Upper lobe of left lung (tissue), 6 donors: ENCODE results near the gene KLC1. TPM values are rescaled to one million over a fixed set of nuclear protein-coding genes. Genes with fewer than 3 reads are reported as not detected.

Source experiments
- ATAC-seq, 2 donors: fragments of 200-7000 bp; cut with Tn5 transposase; one replicate each; pipeline ENCODE4 v1.9.1; 2022; ENCODE audit warnings: mild to moderate bottlenecking in 2 of 2, moderate library complexity in 2 of 2; ENCODE audit not compliant: low FRiP score in 2 of 2
- DNase-seq, 2 donors: peaks; one replicate each; pipeline ENCODE4 v3.0.0-alpha.2; 2019 to 2020
- H3K27ac ChIP-seq, 4 donors: fragments of 200-600 bp; sonication (generic); one replicate each; pipeline ENCODE4 v1.5.1; 2016 to 2019
- H3K27me3 ChIP-seq, 4 donors: fragments of 200-600 bp; sonication (generic); one replicate each; pipeline ENCODE4 v1.5.1; 2017 to 2019
- H3K36me3 ChIP-seq, 4 donors: fragments of 200-600 bp; sonication (generic); one replicate each; pipeline ENCODE4 v1.5.1; 2016 to 2019
- H3K4me1 ChIP-seq, 4 donors: fragments of 200-600 bp; sonication (generic); one replicate each; pipeline ENCODE4 v1.5.1; 2018 to 2019
- H3K4me3 ChIP-seq, 4 donors: fragments of 200-600 bp; sonication (generic); one replicate each; pipeline ENCODE4 v1.5.1; 2017 to 2019; ENCODE audit warnings: mild to moderate bottlenecking in 2 of 4, moderate library complexity in 1 of 4
- H3K9me3 ChIP-seq, 4 donors: fragments of 200-600 bp; sonication (generic); one replicate each; pipeline ENCODE4 v1.5.1; 2018 to 2019
- CTCF ChIP-seq, 6 experiments: fragments of 450-650 bp in 4 of 6; fragments of 200-600 bp in 2 of 6; sonication (generic) in 2 of 6; IDR thresholded peaks; one replicate each; pipeline ENCODE4 v1.5.1; 2016 to 2019; ENCODE audit warnings: antibody characterized with exemption in 6 of 6
- EP300 ChIP-seq, 4 donors: sonication (generic); formaldehyde crosslinking; IDR thresholded peaks; one replicate each; pipeline ENCODE4 v1.5.1; 2017; ENCODE audit warnings: antibody characterized with exemption in 4 of 4, control low read depth in 2 of 4
- POLR2A ChIP-seq, 4 donors: fragments of 450-650 bp; IDR thresholded peaks; one replicate each; pipeline ENCODE4 v1.5.1; 2016 to 2017; ENCODE audit warnings: antibody characterized with exemption in 4 of 4, mild to moderate bottlenecking in 2 of 4
- POLR2AphosphoS5 ChIP-seq, 2 donors: sonication (generic); formaldehyde crosslinking; IDR thresholded peaks; one replicate each; pipeline ENCODE4 v1.5.1; 2017; ENCODE audit warnings: antibody characterized with exemption in 2 of 2
- WGBS, 2 donors: methylation state at CpG; one replicate each; pipeline ENCODE4 v1.1.5; 2017 to 2018; 5-methylcytosine and 5-hydroxymethylcytosine counted together
- total RNA-seq, 6 donors: library from RNA; depleted of rRNA in 4 of 6; stranded (reverse); fragments of >200 nt in 4 of 6; gene quantifications; one replicate each; pipeline versions ENCODE4 v1.1.0 to v1.2.1, GENCODE V29; 2016 to 2021
- donor health status: DM: no; HTN: no; CAD: no; lungs with moderate emphysema.
- donor health status: DM: no; HTN: yes; CAD: no; lungs with severe emphysema.

The KLC1 gene
- total RNA-seq, 6 donors from 2014 or later: 175 to 614 (median 267) TPM

GRCh38 chr14:103633391-103633790 lies 4.4 kb downstream of the KLC1 start:
- no peak overlapping the region for H3K4me3 ChIP-seq
- no peak for DNase-seq
- H3K4me1 ChIP-seq: peaks cover 54 to 78% (median 59%) of the 10 kb centered on the region in 4 donors
- H3K27ac ChIP-seq: peak overlapping the region in 2 of 4 donors; percentile 27 to 30
- no peaks in the 10 kb centered on the region for H3K9me3 ChIP-seq
- WGBS, 2 donors: 67 to 90% methylated on average over 1 of the region's 1 CpG
- H3K36me3 ChIP-seq: peaks cover 0 to 29% (median 0%) of the 10 kb centered on the region in 4 donors
- no peak for TF ChIP-seq EP300 (IDR thresholded peaks at IDR 0.05)
- no peak for TF ChIP-seq CTCF (IDR thresholded peaks at IDR 0.05)
- TF ChIP-seq POLR2A (IDR thresholded peaks at IDR 0.05): no peak
- no peak for TF ChIP-seq POLR2AphosphoS5 (IDR thresholded peaks at IDR 0.05)
- ATAC-seq: no peak
- H3K27me3 ChIP-seq: no peaks in the 10 kb centered on the region

GRCh38 chr14:103634156-103634555 lies 5.1 kb downstream of the KLC1 start:
- no peaks in the 10 kb centered on the region for H3K9me3 ChIP-seq
- TF ChIP-seq EP300 (IDR thresholded peaks at IDR 0.05) (no peak), POLR2A (IDR thresholded peaks at IDR 0.05) (no peak), CTCF (IDR thresholded peaks at IDR 0.05) (no peak)
- H3K27ac ChIP-seq: peak overlapping the region in 2 of 4 donors; percentile 17 to 36
- no peak overlapping the region for H3K4me3 ChIP-seq
- 72 to 73% methylated on average over 4 of the region's 4 CpGs for WGBS, 2 donors
- no peak for ATAC-seq
- H3K4me1 ChIP-seq: peaks cover 55 to 74% (median 61%) of the 10 kb centered on the region in 4 donors
- H3K27me3 ChIP-seq: no peaks in the 10 kb centered on the region
- no peak for DNase-seq
- H3K36me3 ChIP-seq: peaks cover 0 to 30% (median 0%) of the 10 kb centered on the region in 4 donors

- WGBS, 2 donors: 90 to 93% methylated on average over 3 of the region's 3 CpGs
- ATAC-seq (peak in 1 of 2 donors; percentile 72), DNase-seq (no peak)
- Histone ChIP-seq H3K36me3 (peaks cover 0 to 20% (median 0%) of the 10 kb centered on the region in 4 donors), H3K4me3 (no peak overlapping the region), H3K27ac (no peak overlapping the region), H3K4me1 (peaks cover 31 to 60% (median 39%) of the 10 kb centered on the region in 4 donors), H3K27me3 (no peaks in the 10 kb centered on the region), H3K9me3 (no peaks in the 10 kb centered on the region)
- TF ChIP-seq EP300 (IDR thresholded peaks at IDR 0.05): no peak
- no peak for TF ChIP-seq POLR2A (IDR thresholded peaks at IDR 0.05)
- TF ChIP-seq POLR2AphosphoS5 (IDR thresholded peaks at IDR 0.05): no peak
- no peak for TF ChIP-seq CTCF (IDR thresholded peaks at IDR 0.05)
Observed at GRCh38 chr14:103638594-103638993, 9.6 kb downstream of the KLC1 start.

GRCh38 chr14:103641161-103641560 lies 12.2 kb downstream of the KLC1 start:
- TF ChIP-seq POLR2A (IDR thresholded peaks at IDR 0.05) (no peak), POLR2AphosphoS5 (IDR thresholded peaks at IDR 0.05) (no peak), CTCF (IDR thresholded peaks at IDR 0.05) (no peak), EP300 (IDR thresholded peaks at IDR 0.05) (no peak)
- H3K36me3 ChIP-seq: peaks cover 0 to 13% (median 0%) of the 10 kb centered on the region in 4 donors
- no peak overlapping the region for H3K4me3 ChIP-seq
- DNase-seq: no peak
- peaks cover 10 to 48% (median 35%) of the 10 kb centered on the region in 4 donors for H3K4me1 ChIP-seq
- ATAC-seq: no peak
- no peaks in the 10 kb centered on the region for H3K9me3 ChIP-seq
- no peak overlapping the region for H3K27ac ChIP-seq
- no peaks in the 10 kb centered on the region for H3K27me3 ChIP-seq
- WGBS, 2 donors: 78 to 88% methylated on average over 4 of the region's 4 CpGs

GRCh38 chr14:103646189-103646588 lies 17.2 kb downstream of the KLC1 start:
- TF ChIP-seq POLR2A (IDR thresholded peaks at IDR 0.05): no peak
- no peak for TF ChIP-seq CTCF (IDR thresholded peaks at IDR 0.05)
- no peak for TF ChIP-seq POLR2AphosphoS5 (IDR thresholded peaks at IDR 0.05)
- no peak for TF ChIP-seq EP300 (IDR thresholded peaks at IDR 0.05)
- H3K27ac ChIP-seq: no peak overlapping the region
- peaks cover 2 to 36% (median 17%) of the 10 kb centered on the region in 4 donors for H3K4me1 ChIP-seq
- ATAC-seq (no peak), DNase-seq (no peak)
- WGBS, 2 donors: 61 to 78% methylated on average over 3 of the region's 3 CpGs
- peaks cover 0 to 4% (median 0%) of the 10 kb centered on the region in 4 donors for H3K36me3 ChIP-seq
- H3K9me3 ChIP-seq: no peaks in the 10 kb centered on the region
- H3K4me3 ChIP-seq: no peak overlapping the region
- no peaks in the 10 kb centered on the region for H3K27me3 ChIP-seq
